ENCODE measurements around the gene TLR4. TPM values are rescaled to one million over a fixed set of nuclear protein-coding genes. Genes with fewer than 3 reads are reported as not detected.

Gene TLR4
- total and polyA plus RNA-seq, 2 of the 4 experiments (the other 2 are of a cell fraction), result under 0.01 TPM; not detected in 1

DNA sequence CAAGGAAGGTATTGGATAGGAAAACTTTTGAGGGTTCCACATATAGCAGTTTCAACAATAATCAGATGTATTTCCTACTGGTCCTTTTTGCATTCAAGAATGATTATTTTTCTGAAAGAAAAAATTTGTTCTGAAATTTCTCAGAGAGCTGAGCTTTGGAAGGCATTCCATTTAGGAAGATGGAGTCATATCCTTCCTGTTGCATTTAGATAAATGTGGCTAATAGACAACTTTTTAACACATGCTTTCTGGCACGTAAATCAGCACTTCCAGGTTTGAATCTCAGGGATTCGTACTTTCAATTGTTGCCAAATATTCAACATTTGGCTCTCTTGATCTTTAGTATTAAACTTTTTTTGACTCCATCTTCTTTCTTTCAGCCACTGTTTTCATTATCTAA is 24.8 kb upstream of the TLR4 start:
- Histone ChIP-seq H3K9me3 (ENCODE audit: control insufficient read depth, insufficient read depth, low read length) (no peaks in the 10 kb centered on the region), H2BK120ac (ENCODE audit: low read depth, low read length) (no peak overlapping the region), H3K9me1 (ENCODE audit: insufficient read depth, low read length) (no peaks in the 10 kb centered on the region), H3K23ac (ENCODE audit: low read depth, low read length) (no peak overlapping the region), H3K27me3 (ENCODE audit: control insufficient read depth, insufficient read depth, low read length) (no peaks in the 10 kb centered on the region), H2AFZ (replicated peaks; ENCODE audit: low read length, poor library complexity) (no peak overlapping the region), H2BK5ac (ENCODE audit: low read depth, low read length, poor library complexity, severe bottlenecking) (no peak overlapping the region), H3K79me1 (ENCODE audit: low read depth in 1 of 2, low read length in 2 of 2) (no peaks in the 10 kb centered on the region), H2BK20ac (ENCODE audit: low read depth, low read length) (no peak overlapping the region), H3K27ac (ENCODE audit: insufficient read depth, low read length) (no peak overlapping the region), H3K4me3 (ENCODE audit: insufficient read depth, low read depth, low read length) (no peak overlapping the region), H3K36me3 (ENCODE audit: control insufficient read depth, insufficient read depth, low read length) (no peaks in the 10 kb centered on the region), H4K5ac (ENCODE audit: low read depth, low read length) (no peak overlapping the region), H3K4ac (ENCODE audit: low read depth, low read length) (no peak overlapping the region), H2AK5ac (ENCODE audit: low read depth, low read length) (no peak overlapping the region), H3K4me1 (ENCODE audit: control insufficient read depth, insufficient read depth, low read length) (no peaks in the 10 kb centered on the region), H3K9ac (ENCODE audit: low read depth, low read length) (no peak overlapping the region), H3K14ac (replicated peaks; ENCODE audit: low read depth, low read length) (no peak overlapping the region), H3K4me2 (ENCODE audit: low read depth, low read length) (no peak overlapping the region), H2BK15ac (ENCODE audit: low read depth, low read length) (no peak overlapping the region), H3K18ac (ENCODE audit: low read depth, low read length) (no peak overlapping the region), H3K56ac (ENCODE audit: extremely low read depth, insufficient read depth, low read length) (no peak overlapping the region), H4K20me1 (ENCODE audit: insufficient read depth, low read length) (no peaks in the 10 kb centered on the region), H2AK9ac (replicated peaks; ENCODE audit: low read depth, low read length, poor library complexity) (no peak overlapping the region), H4K91ac (ENCODE audit: insufficient read depth, low read depth, low read length) (no peak overlapping the region), H4K8ac (ENCODE audit: low read depth in 2 of 2, low read length in 2 of 2) (no peak overlapping the region)
- TF ChIP-seq, protein P1, sequence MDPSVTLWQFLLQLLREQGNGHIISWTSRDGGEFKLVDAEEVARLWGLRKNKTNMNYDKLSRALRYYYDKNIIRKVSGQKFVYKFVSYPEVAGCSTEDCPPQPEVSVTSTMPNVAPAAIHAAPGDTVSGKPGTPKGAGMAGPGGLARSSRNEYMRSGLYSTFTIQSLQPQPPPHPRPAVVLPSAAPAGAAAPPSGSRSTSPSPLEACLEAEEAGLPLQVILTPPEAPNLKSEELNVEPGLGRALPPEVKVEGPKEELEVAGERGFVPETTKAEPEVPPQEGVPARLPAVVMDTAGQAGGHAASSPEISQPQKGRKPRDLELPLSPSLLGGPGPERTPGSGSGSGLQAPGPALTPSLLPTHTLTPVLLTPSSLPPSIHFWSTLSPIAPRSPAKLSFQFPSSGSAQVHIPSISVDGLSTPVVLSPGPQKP (IDR thresholded peaks at IDR 0.05; ENCODE audit: borderline replicate concordance, low read depth, low read length), result no peak
- no peak for TF ChIP-seq NFE2L2 (IDR thresholded peaks at IDR 0.05; ENCODE audit: low read depth, low read length)
- no peak for TF ChIP-seq SMC3 (IDR thresholded peaks at IDR 0.05; ENCODE audit: low read depth, low read length)
- TF ChIP-seq RAD21 (IDR thresholded peaks at IDR 0.05; ENCODE audit: low read length), result no peak
- no TSS peak for BruUV-seq (replicated peaks)
- no CpG with 5 or more reads among the region's 2 CpGs for WGBS, 2 experiments (ENCODE audit: extremely low coverage in 2 of 2, insufficient read length in 1 of 2)
- DNase-seq (no peak), ATAC-seq (ENCODE audit: low read depth) (no peak)
- POLR2A ChIA-PET (ENCODE audit: unreplicated experiment), result no interaction called here
- CTCF ChIA-PET, result no interaction called here
- intact Hi-C loops (cut with micrococcal nuclease), result no loop called here
- in situ Hi-C loops (cut with MboI; ENCODE audit: low sequenced_read_pairs), result no loop called here
- dilution Hi-C loops (cut with HindIII; ENCODE audit: low sequenced_read_pairs, unreplicated experiment), result no loop called here
